Stimulated activated CD8-positive, alpha-beta memory T cell treated with anti-CD3 and anti-CD28 coated beads, Interleukin-12 subunit alpha, Interleukin-12 subunit beta, amount 100 ng/mL, for 24 hours (primary cell): Measurements from ENCODE around the gene DDX54.
"Not testable (repeated sequence)": the region's sequence is repeated elsewhere in the genome, so short reads cannot be mapped to it uniquely, and the experiment has no call there.

Experiments used
- DNase-seq: peaks from one replicate; pipeline ENCODE4 v3.0.0-alpha.2; 2020; ENCODE audit errors: extremely low read depth

DDX54 gene

GRCh38 chr12:113120670-113121370 is 64.5 kb downstream of the DDX54 start:
- DNase-seq, result no peak

- no peak for DNase-seq
Measured at GRCh38 chr12:113119980-113120669, 65.2 kb downstream of the DDX54 start.

GRCh38 chr12:113118142-113118541 is 67.1 kb downstream of the DDX54 start:
- no peak for DNase-seq

GRCh38 chr12:113117684-113118083 is 67.6 kb downstream of the DDX54 start:
- not testable (repeated sequence) for DNase-seq

GRCh38 chr12:113116875-113117274 is 68.4 kb downstream of the DDX54 start:
- no peak for DNase-seq

- DNase-seq, result no peak
Measured at GRCh38 chr12:113115455-113116126, 69.7 kb downstream of the DDX54 start.

GRCh38 chr12:113114447-113115178 is 70.7 kb downstream of the DDX54 start:
- DNase-seq, result no peak

GRCh38 chr12:113113397-113113796 is 71.9 kb downstream of the DDX54 start:
- no peak for DNase-seq

GRCh38 chr12:113112043-113112899 is 73.0 kb downstream of the DDX54 start:
- no peak for DNase-seq

- DNase-seq, result no peak
Measured at GRCh38 chr12:113111247-113111646, 74.0 kb downstream of the DDX54 start.

- no peak for DNase-seq
Measured at GRCh38 chr12:113109872-113110599, 75.2 kb downstream of the DDX54 start.

- no peak for DNase-seq
Measured at GRCh38 chr12:113109360-113109759, 75.9 kb downstream of the DDX54 start.

GRCh38 chr12:113108308-113108707 is 77.0 kb downstream of the DDX54 start:
- no peak for DNase-seq
